A549 (cell line): ENCODE results near the gene CCDC40. TPM values are rescaled to one million over a fixed set of nuclear protein-coding genes. Genes with fewer than 3 reads are reported as not detected.

Experiments
- ATAC-seq, 2 experiments: fragments of 200-7000 bp in 1 of 2; fragments of >200 bp in 1 of 2; cut with Nextera tagmentation in 1 of 2; cut with Tn5 transposase in 1 of 2; 3 replicates each; pipeline versions ENCODE4 v1.8.0 to v1.9.1; 2018 to 2020; ENCODE audit warnings: mild to moderate bottlenecking in 1 of 2, moderate library complexity in 1 of 2
- CTCF ChIA-PET: fragments of 300-600 bp; sonication (Branson Sonifier 250); formaldehyde crosslinking; extraction: SDS; loops from one replicate; lab custom pipeline; 2021; ENCODE audit warnings: antibody characterized with exemption, inconsistent platforms; lab: Yijun Ruan, JAX
- POLR2A ChIA-PET: fragments of 350-600 bp; formaldehyde crosslinking; extraction: SDS; loops from one replicate; lab custom pipeline; 2021; ENCODE audit warnings: antibody characterized with exemption, inconsistent platforms; lab: Yijun Ruan, JAX
- DNase-seq, 2 experiments: peaks; one replicate each; pipeline versions ENCODE4 v3.0.0 to v3.0.0-alpha.2; 2011 to 2016; ENCODE audit warnings: low read depth in 1 of 2, low spot score in 1 of 2
- FAIRE-seq: peaks from 2 replicates; lab custom pipeline; 2011; peaks lifted over from hg19 to GRCh38; lab: Jason Lieb, UNC
- H3K27ac ChIP-seq, 2 experiments: fragments of >200 bp; sonication (Bioruptor Twin); formaldehyde crosslinking; 3 replicates each; pipeline ENCODE4 v1.5.1; 2016 to 2017
- H3K4me1 ChIP-seq: fragments of >200 bp; sonication (Bioruptor Twin); formaldehyde crosslinking; 3 replicates; pipeline ENCODE4 v1.6.1; 2016
- H3K4me2 ChIP-seq: fragments of >200 bp; sonication (Bioruptor Twin); formaldehyde crosslinking; 3 replicates; pipeline ENCODE4 v1.6.1; 2016
- H3K4me3 ChIP-seq: fragments of >200 bp; sonication (Bioruptor Twin); formaldehyde crosslinking; 3 replicates; pipeline ENCODE4 v1.5.1; 2016
- H3K9me3 ChIP-seq: fragments of >200 bp; sonication (Bioruptor Twin); formaldehyde crosslinking; 3 replicates; pipeline ENCODE4 v1.6.1; 2016
- ATOH8 ChIP-seq: fragments of 250-450 bp; sonication (Bioruptor Pico); IDR thresholded peaks from 2 replicates; pipeline ENCODE4 v1.5.0; 2020; ENCODE audit warnings: low read depth, mild to moderate bottlenecking, moderate library complexity
- CEBPB ChIP-seq, 2 experiments: fragments of >200 bp in 1 of 2; sonication (Bioruptor Twin) in 1 of 2; formaldehyde crosslinking in 1 of 2; IDR thresholded peaks; 2 replicates each; pipeline ENCODE4 v1.6.1; 2012 to 2016
- CHD4 ChIP-seq: fragments of 200-600 bp; sonication (generic); IDR thresholded peaks from 2 replicates; pipeline ENCODE4 v1.6.1; 2016; ENCODE audit warnings: antibody characterized with exemption, mild to moderate bottlenecking, borderline replicate concordance
- EP300 ChIP-seq, 2 experiments: fragments of >200 bp; sonication (Bioruptor Twin); formaldehyde crosslinking; IDR thresholded peaks; 2 replicates in 1 of 2; 3 replicates in 1 of 2; pipeline ENCODE4 v1.6.1; 2016 to 2017
- ESRRA ChIP-seq: fragments of 150-350 bp; IDR thresholded peaks from 2 replicates; pipeline ENCODE4 v1.6.1; 2014; ENCODE audit warnings: mild to moderate bottlenecking, low read length, borderline replicate concordance
- HES2 ChIP-seq: fragments of >200 bp; sonication (Bioruptor Twin); formaldehyde crosslinking; IDR thresholded peaks from 2 replicates; pipeline ENCODE4 v1.6.1; 2016
- HEYL ChIP-seq: fragments of 250-450 bp; sonication (Bioruptor Pico); IDR thresholded peaks from 2 replicates; pipeline ENCODE4 v1.8.0; 2021; ENCODE audit warnings: mild to moderate bottlenecking, moderate library complexity
- HOXA7 ChIP-seq: fragments of 250-450 bp; sonication (Bioruptor Pico); IDR thresholded peaks from 2 replicates; pipeline ENCODE4 v1.5.0; 2020; ENCODE audit warnings: mild to moderate bottlenecking, moderate library complexity
- JUN ChIP-seq, 2 experiments: fragments of >200 bp; sonication (Bioruptor Twin); formaldehyde crosslinking; IDR thresholded peaks; 2 replicates in 1 of 2; 3 replicates in 1 of 2; pipeline ENCODE4 v1.6.1; 2016 to 2017
- JUNB ChIP-seq: fragments of >200 bp; sonication (Bioruptor Twin); formaldehyde crosslinking; IDR thresholded peaks from 2 replicates; pipeline ENCODE4 v1.6.1; 2016
- KDM1A ChIP-seq: fragments of 200-600 bp; sonication (generic); IDR thresholded peaks from 2 replicates; pipeline ENCODE4 v1.6.1; 2016; ENCODE audit warnings: low read depth, mild to moderate bottlenecking
- KDM5A ChIP-seq: fragments of 200-600 bp; sonication (generic); IDR thresholded peaks from 2 replicates; pipeline ENCODE4 v1.6.1; 2016; ENCODE audit warnings: antibody characterized with exemption, mild to moderate bottlenecking
- MAX ChIP-seq: IDR thresholded peaks from 2 replicates; pipeline ENCODE4 v1.6.1; 2012
- MAZ ChIP-seq: fragments of 150-350 bp; IDR thresholded peaks from 2 replicates; pipeline ENCODE4 v1.6.1; 2014; ENCODE audit warnings: antibody characterized with exemption, low read depth, low read length, borderline replicate concordance
- MYC ChIP-seq: IDR thresholded peaks from 2 replicates; pipeline ENCODE4 v1.6.1; 2012; ENCODE audit warnings: mild to moderate bottlenecking, inconsistent platforms, low read length, improper control_type of control experiment, borderline replicate concordance
- NFE2L2 ChIP-seq: fragments of 150-350 bp; conservative IDR thresholded peaks from 2 replicates; pipeline ENCODE4 v1.6.1; 2014; ENCODE audit warnings: low read length
- NPAS2 ChIP-seq: fragments of 250-450 bp; sonication (Bioruptor Pico); IDR thresholded peaks from 2 replicates; pipeline ENCODE4 v1.8.0; 2022; ENCODE audit warnings: mild to moderate bottlenecking, moderate library complexity, borderline replicate concordance
- PHF8 ChIP-seq: fragments of 200-600 bp; sonication (generic); IDR thresholded peaks from 2 replicates; pipeline ENCODE4 v1.6.1; 2016; ENCODE audit warnings: low read depth, mild to moderate bottlenecking, antibody characterized with exemption, moderate library complexity, borderline replicate concordance
- POLR2A ChIP-seq: IDR thresholded peaks from 2 replicates; pipeline ENCODE4 v1.6.1; 2012; ENCODE audit warnings: mild to moderate bottlenecking, low read length
- RAD21 ChIP-seq, 2 experiments: fragments of >200 bp in 1 of 2; sonication (Bioruptor Twin) in 1 of 2; formaldehyde crosslinking in 1 of 2; IDR thresholded peaks in 1 of 2; conservative IDR thresholded peaks in 1 of 2; 2 replicates in 1 of 2; 3 replicates in 1 of 2; pipeline ENCODE4 v1.6.1; 2012 to 2018; ENCODE audit warnings: inconsistent platforms in 1 of 2
- RFX5 ChIP-seq: fragments of 450-650 bp; IDR thresholded peaks from 2 replicates; pipeline ENCODE4 v1.7.1; 2014; ENCODE audit warnings: antibody characterized with exemption, mild to moderate bottlenecking, moderate library complexity
- SMC3 ChIP-seq: fragments of >200 bp; sonication (Bioruptor Twin); formaldehyde crosslinking; IDR thresholded peaks from 3 replicates; pipeline ENCODE4 v1.6.1; 2018; ENCODE audit warnings: inconsistent platforms
- WGBS: methylation state at CpG from one replicate; pipeline ENCODE4 v1.1.6; 2017; ENCODE audit errors: missing lambda C conversion rate; 5-methylcytosine and 5-hydroxymethylcytosine counted together
- polyA plus RNA-seq, 4 experiments: library from polyadenylated mRNA; depleted of rRNA in 3 of 4; stranded (reverse); fragments of >200 nt; fragmentation: RNase III in 1 of 4; extraction: RNeasy Plus Mini Kit Qiagen cat#74134 plus additional on column Dnase treatment in 1 of 4; gene quantifications; 2 replicates in 3 of 4; 3 replicates in 1 of 4; pipeline ENCODE4 v1.2.3, GENCODE V29; 2011 to 2017
- TF ChIP-seq, protein P1 (sequence below): fragments of >200 bp; sonication (Bioruptor Twin); formaldehyde crosslinking; IDR thresholded peaks from 3 replicates; pipeline ENCODE4 v1.5.1; 2016
- TF ChIP-seq, protein P2 (sequence below): fragments of 150-350 bp; IDR thresholded peaks from 2 replicates; pipeline ENCODE4 v1.6.1; 2014; ENCODE audit warnings: low read depth, mild to moderate bottlenecking, low read length
- TF ChIP-seq, protein P3 (sequence below): IDR thresholded peaks from 2 replicates; pipeline ENCODE4 v1.6.1; 2012; ENCODE audit warnings: low read depth, borderline replicate concordance

The CCDC40 gene
- polyA plus RNA-seq, 2 of the 4 experiments (the other 2 are of a cell fraction) = 5.9 to 11.3 TPM

DNA sequence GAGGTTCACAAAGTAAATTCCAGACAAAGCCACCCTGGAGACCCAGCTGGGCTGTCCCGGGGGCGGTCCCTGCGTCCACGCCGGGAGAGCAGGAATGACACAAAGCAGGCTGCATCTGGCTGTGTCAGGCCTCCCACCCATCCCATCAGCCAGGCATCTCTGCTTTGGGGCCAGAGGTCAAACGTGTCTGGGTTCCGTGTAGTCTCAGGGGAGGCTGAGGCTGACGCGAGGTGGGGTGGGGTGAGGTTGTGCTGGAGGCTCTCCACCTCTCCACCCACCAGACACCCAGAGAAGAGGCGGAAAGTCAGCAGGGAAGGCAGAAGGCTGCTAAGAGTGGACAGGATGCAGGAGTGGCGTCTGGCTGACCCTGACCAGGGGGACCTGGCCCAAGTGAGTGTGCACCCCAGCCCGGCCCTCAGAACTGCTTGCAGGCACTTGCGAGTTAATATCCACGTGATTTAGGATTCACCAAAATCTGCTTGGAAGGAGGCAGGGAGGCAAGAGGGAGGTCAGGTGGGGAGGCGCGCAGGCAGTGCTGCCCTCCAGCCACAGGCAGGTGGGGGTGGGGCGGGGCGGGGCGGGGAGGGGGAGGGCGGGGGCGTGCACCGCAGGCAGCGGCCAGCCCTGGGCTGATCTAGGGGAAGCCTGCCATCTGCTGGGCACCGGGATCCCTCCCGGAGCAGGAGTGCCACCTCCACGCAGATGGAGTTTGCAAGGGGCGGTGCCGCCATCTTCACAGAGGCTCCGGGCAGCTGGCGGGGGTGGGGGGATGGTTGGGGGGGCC lies 45.1 kb upstream of the CCDC40 start:
- peak overlapping the region; percentile 89 to 95 for H3K27ac ChIP-seq
- H3K4me1 ChIP-seq = peaks cover 83% of the 10 kb centered on the region
- no peaks in the 10 kb centered on the region for H3K9me3 ChIP-seq
- DNase-seq (peak; percentile 88 to 97), FAIRE-seq (no peak), ATAC-seq (peak; percentile 69 to 90)
- POLR2A ChIA-PET = interaction anchor here (0.6 to 4.1 kb wide), 5 partner anchors 11 to 181 kb away, joined by 3 to 38 read pairs (median 13); partner anchors contain the start of gene CBX4
- peak overlapping the region; percentile 99 for H3K4me2 ChIP-seq
- no peak for TF ChIP-seq JUNB
- TF ChIP-seq, protein P1, sequence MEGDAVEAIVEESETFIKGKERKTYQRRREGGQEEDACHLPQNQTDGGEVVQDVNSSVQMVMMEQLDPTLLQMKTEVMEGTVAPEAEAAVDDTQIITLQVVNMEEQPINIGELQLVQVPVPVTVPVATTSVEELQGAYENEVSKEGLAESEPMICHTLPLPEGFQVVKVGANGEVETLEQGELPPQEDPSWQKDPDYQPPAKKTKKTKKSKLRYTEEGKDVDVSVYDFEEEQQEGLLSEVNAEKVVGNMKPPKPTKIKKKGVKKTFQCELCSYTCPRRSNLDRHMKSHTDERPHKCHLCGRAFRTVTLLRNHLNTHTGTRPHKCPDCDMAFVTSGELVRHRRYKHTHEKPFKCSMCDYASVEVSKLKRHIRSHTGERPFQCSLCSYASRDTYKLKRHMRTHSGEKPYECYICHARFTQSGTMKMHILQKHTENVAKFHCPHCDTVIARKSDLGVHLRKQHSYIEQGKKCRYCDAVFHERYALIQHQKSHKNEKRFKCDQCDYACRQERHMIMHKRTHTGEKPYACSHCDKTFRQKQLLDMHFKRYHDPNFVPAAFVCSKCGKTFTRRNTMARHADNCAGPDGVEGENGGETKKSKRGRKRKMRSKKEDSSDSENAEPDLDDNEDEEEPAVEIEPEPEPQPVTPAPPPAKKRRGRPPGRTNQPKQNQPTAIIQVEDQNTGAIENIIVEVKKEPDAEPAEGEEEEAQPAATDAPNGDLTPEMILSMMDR = peak; percentile 88
- no peak for TF ChIP-seq KDM5A
- no peak for TF ChIP-seq NPAS2 (CRISPR knock-in tag)
- no peak for TF ChIP-seq KDM1A
- TF ChIP-seq, protein P2, sequence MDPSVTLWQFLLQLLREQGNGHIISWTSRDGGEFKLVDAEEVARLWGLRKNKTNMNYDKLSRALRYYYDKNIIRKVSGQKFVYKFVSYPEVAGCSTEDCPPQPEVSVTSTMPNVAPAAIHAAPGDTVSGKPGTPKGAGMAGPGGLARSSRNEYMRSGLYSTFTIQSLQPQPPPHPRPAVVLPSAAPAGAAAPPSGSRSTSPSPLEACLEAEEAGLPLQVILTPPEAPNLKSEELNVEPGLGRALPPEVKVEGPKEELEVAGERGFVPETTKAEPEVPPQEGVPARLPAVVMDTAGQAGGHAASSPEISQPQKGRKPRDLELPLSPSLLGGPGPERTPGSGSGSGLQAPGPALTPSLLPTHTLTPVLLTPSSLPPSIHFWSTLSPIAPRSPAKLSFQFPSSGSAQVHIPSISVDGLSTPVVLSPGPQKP = no peak
- TF ChIP-seq ATOH8 (CRISPR knock-in tag) = no peak
- no peak; a peak in 1 of 5 replicates for TF ChIP-seq EP300 (IDR thresholded peaks at IDR 0.05)
- TF ChIP-seq MAX = peak; percentile 46; the same call in 1 of the 2 replicates
- TF ChIP-seq SMC3 = peak; percentile 99
- TF ChIP-seq HOXA7 (CRISPR knock-in tag) = no peak
- no peak for TF ChIP-seq PHF8
- no peak for TF ChIP-seq HEYL (CRISPR knock-in tag)
- peak; percentile 86 to 99 for TF ChIP-seq RAD21 (conservative IDR thresholded peaks at IDR 0.05 in 1 of 2, IDR thresholded peaks at IDR 0.05 in 1 of 2)
- TF ChIP-seq ESRRA = no peak
- TF ChIP-seq MAZ = peak; percentile 96; the same call in 1 of the 2 replicates
- TF ChIP-seq MYC = no peak; the same call in 1 of the 2 replicates
- peak overlapping the region; percentile 51 for H3K4me3 ChIP-seq
- CTCF ChIA-PET = interaction anchor here (0.6 to 7.5 kb wide), 46 partner anchors 8 to 269 kb away, joined by 3 to 154 read pairs (median 5); partner anchors contain the start of genes CBX4 and CBX8
- 59% methylated on average over 16 of the region's 30 CpGs for WGBS

DNA sequence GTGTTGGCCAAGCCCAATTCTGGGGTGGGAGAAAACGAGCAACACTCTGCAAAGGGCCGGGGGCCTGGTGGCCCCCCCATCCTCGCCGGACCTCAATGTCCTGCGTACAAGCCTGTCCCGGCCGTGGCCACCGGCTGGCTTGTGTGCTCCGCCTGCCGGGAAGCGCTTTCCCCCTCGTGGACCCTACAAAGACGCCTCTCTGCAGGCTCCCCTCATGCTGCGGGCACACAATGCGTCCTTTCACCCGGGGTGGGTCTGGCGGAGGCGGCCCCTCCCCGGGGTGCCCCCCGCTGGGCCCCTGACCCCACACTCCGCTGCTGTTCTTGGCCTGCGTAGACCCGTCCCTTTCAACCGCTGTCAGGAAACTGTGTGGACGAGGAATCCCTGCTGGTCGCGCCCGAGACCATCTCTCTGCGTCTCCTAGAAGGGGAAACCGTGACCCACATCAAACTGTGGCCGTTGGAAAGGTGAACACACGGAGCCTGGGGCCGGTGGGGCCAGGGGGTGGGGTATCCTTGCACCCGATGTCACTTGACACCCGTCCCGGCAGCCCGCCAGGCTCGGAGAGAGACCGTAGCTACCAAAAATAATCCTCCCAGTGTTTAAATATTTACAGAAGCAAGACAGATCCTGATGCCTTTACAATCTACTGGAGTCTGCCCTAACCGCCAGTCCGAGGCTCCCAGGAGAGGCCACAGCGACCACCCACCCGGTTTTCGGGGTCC lies 44.4 kb upstream of the CCDC40 start:
- ATAC-seq (peak; percentile 30 to 66), DNase-seq (peak; percentile 42 to 62), FAIRE-seq (no peak)
- peak overlapping the region; percentile 89 to 95 for H3K27ac ChIP-seq
- peak overlapping the region; percentile 51 for H3K4me3 ChIP-seq
- peaks cover 76% of the 10 kb centered on the region for H3K4me1 ChIP-seq
- ChIA-PET CTCF (interaction anchor here (0.6 to 7.5 kb wide), 33 partner anchors 9 to 264 kb away, joined by 3 to 154 read pairs (median 5); partner anchors contain the start of genes CBX4 and CBX8), POLR2A (interaction anchor here (0.6 to 4.1 kb wide), 5 partner anchors 12 to 181 kb away, joined by 3 to 38 read pairs (median 13); partner anchors contain the start of gene CBX4)
- H3K9me3 ChIP-seq = no peaks in the 10 kb centered on the region
- H3K4me2 ChIP-seq = peak overlapping the region; percentile 99
- 5% methylated on average over 36 of the region's 44 CpGs for WGBS
- TF ChIP-seq SMC3 (peak; percentile 32; the same call in 1 of the 3 replicates), CEBPB (IDR thresholded peaks at IDR 0.05) (no peak), HES2 (no peak), MYC (0 out of 2 replicates have a peak, but pooled peaks have one; percentile 49), NFE2L2 (no peak), CHD4 (no peak), MAX (peak; percentile 31; the same call in 1 of the 2 replicates), POLR2A (no peak), EP300 (IDR thresholded peaks at IDR 0.05) (peak in 1 of 2 experiments; percentile 7; a peak in 1 of 5 replicates), NPAS2 (CRISPR knock-in tag) (no peak), JUN (IDR thresholded peaks at IDR 0.05) (peak in 1 of 2 experiments; percentile 71; a peak in 1 of 5 replicates), RAD21 (conservative IDR thresholded peaks at IDR 0.05 in 1 of 2, IDR thresholded peaks at IDR 0.05 in 1 of 2) (peak in 1 of 2 experiments; percentile 64; a peak in 3 of 5 replicates), RFX5 (no peak)
- TF ChIP-seq, protein P3, sequence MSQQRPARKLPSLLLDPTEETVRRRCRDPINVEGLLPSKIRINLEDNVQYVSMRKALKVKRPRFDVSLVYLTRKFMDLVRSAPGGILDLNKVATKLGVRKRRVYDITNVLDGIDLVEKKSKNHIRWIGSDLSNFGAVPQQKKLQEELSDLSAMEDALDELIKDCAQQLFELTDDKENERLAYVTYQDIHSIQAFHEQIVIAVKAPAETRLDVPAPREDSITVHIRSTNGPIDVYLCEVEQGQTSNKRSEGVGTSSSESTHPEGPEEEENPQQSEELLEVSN = peak; percentile 36; the same call in 1 of the 2 replicates
